Activated naive CD4-positive, alpha-beta T cell treated with Interleukin-2 at 50 U/mL for 16 hours (primary cell): ENCODE data around the gene PPP2R3B.
A peak's percentile ranks its signal among the peaks of the same experiment; 100 is the strongest.
"Not testable (repeated sequence)": the region's sequence is repeated elsewhere in the genome, so short reads cannot be mapped to it uniquely, and the experiment has no call there.

ENCODE experiments used
- DNase-seq: peaks from one replicate; pipeline ENCODE4 v3.0.0-alpha.2; 2020

The PPP2R3B gene

DNA sequence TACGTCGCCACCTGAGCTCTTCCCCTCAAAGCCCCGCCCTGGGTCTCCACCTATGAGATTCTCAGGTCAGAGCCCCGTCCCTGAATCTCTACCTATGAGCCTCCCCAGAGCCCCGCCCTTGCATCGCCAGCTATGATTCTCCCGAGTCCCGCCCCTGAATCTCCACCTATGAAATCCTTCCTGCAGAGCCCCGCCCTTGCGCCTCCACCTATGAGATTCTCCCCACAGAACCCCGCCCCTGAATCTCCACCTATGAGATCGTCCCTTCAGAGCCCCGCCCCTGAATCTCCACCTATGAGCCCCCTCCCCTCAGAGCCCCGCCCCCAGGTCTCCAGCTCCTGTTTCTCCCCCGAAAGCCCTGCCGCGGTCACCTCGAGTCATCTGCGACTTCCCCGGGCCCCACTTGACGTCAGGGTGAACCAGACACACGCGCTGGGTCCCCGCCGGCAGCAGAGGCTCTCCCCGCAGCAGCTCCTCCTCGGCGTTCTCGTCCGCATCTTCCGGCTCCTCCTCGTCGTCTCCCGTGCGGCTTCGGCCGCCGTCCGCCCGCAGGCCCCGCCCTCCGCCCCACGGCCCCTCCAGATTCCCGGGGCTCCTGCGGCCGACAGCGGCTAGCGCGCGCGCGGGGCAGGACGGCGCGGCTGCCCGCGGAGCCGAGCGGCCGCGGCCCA, 68.5 kb downstream of the PPP2R3B start:
- peak; percentile 98 for DNase-seq

DNA sequence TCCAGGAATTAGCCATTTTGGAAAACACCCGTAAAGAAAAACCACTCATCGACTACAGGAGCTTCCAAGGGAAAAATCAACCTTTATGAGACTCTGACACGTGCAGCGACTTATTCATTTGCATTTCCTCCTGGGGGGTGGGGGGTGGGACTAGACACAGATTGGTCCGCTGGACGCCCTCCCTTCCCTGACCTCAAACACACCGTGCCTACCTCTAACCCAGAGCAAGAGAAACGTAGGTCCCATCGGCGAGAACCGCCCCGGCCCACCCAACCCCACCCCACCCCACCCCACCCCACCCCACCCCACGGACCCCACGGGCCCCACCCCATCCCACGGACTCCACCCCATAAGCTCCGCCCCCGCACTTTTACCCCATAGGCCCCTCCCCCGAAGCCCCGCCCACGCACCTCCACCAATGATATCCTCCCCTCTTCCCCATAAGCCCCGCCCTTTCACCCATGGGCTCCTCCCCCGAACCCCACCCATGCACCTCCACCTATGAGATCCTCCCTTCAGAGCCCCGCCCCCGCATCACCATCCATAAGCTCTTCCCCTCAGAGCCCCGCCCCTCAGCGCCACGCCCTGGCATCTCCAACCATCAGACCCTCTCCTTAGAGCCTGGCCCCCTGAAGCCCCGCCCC, 69.2 kb downstream of the PPP2R3B start:
- DNase-seq: no peak

GRCh38 chrX:316351-317325, 70.1 kb downstream of the PPP2R3B start:
- DNase-seq: no peak

- DNase-seq: no peak
These were observed 71.7 kb downstream of the PPP2R3B start for GRCh38 chrX:314781-315595.

DNA sequence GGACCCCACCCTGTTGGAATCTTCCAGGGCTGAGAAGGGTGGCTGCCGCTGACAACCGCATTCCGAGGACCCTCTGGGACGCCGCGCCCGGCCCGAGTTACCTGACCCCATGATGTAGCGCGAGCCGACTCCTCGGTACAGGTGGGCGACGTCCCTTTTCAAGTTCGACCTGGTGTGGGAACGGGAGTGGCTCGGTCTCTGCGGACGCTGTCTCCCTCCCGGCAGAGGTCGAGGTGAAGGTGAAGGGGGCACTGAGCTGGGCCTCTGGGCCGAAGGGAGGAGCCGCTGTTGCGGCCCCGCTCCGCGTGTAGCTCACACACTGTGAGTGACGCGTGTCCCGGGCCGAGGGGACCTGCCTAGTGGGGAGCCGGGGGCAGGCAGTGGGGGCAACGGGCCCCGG, 72.7 kb downstream of the PPP2R3B start:
- DNase-seq: no peak

DNA sequence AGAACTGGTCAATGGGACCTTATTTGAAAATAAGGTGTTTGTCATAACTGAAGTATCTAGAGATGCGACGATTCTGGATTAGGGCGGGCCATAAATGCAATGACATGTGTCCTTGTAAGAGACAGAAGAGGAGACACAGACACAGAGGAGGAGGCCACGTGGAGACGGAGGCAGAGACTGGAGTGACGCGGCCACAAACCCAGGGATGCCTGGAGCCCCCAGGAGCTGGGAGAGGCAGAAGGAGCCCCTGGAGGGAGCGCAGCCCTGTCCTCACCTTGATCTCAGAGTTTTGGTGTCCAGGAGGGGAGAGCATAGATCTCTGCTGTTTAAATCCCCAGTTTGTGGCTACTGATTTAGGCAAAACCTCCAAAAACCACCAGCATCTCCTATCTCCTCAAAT, 73.2 kb downstream of the PPP2R3B start:
- no peak for DNase-seq

- no peak for DNase-seq
These were observed 73.9 kb downstream of the PPP2R3B start for GRCh38 chrX:312621-313331.

DNA sequence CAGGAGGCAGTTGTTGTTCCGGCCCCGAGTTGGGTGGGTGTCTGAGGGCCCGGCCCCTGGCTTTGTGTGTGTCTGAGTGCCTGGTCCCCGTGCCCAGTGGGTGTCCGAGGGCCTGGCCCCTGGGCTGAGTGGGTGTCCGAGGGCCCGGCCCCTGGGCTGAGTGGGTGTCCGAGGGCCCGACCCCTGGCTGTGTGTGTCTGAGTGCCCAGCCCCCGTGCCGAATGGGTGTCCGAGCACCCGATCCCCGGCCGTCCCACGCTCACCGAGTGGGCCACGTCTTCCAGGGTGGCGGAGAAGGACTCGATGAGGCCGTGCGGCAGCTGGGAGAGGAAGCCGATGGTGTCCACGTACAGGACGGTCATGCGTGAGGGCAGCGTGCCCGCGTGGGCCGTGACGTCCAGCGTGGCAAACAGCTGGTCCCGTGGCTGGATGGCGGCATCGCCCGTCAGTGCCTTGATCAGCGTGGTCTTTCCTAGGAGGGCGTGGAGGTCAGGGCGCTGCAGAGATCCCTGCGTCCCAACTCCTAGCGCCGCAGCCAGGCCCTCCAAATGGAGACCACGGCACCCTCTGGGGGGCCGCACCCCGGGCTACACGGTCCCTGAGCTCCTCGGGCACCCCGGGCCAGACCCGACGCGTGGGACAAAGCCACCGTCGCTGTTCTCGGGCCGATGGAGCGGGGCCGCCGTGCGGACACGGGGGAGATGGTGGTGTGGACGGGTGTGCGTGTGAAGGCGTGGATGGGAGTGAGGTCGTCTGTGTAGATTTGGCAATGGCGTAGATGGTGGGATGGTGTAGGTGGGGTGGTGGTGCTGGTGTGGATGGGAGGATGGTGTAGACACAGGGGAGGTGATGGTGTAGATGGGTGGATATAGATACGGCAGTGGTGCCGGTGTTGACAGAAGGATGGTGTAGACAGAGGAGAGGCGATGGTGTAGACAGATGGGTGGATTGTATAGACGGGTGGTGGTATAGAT, 75.3 kb downstream of the PPP2R3B start:
- no peak for DNase-seq

DNA sequence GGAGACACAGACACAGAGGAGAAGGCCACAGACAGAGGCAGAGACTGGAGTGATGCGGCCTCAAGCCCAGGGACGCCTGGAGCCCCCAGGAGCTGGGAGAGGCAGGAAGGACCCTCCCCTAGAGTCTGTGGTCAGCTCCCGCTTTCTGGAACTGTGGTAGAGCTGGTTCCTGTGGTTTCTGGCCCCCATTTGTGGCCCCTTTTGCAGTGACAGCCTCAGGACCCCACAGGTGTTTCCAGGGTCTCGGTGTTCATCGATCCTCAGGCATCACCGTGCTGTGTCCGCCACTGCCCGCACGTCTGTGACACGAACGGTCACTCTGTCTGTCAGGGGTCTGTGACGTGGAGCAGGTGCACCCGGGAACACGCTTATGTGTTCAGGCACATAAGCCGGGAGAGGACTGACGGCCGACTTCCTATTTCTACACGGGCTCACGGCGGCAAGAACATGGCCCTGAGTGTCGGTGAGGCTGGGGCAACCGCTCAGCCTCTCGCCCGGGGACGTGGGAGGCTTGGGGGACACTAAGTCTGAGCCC, 76.0 kb downstream of the PPP2R3B start:
- DNase-seq: no peak

- DNase-seq: no peak
These were observed 77.7 kb downstream of the PPP2R3B start for GRCh38 chrX:308821-309520.

DNA sequence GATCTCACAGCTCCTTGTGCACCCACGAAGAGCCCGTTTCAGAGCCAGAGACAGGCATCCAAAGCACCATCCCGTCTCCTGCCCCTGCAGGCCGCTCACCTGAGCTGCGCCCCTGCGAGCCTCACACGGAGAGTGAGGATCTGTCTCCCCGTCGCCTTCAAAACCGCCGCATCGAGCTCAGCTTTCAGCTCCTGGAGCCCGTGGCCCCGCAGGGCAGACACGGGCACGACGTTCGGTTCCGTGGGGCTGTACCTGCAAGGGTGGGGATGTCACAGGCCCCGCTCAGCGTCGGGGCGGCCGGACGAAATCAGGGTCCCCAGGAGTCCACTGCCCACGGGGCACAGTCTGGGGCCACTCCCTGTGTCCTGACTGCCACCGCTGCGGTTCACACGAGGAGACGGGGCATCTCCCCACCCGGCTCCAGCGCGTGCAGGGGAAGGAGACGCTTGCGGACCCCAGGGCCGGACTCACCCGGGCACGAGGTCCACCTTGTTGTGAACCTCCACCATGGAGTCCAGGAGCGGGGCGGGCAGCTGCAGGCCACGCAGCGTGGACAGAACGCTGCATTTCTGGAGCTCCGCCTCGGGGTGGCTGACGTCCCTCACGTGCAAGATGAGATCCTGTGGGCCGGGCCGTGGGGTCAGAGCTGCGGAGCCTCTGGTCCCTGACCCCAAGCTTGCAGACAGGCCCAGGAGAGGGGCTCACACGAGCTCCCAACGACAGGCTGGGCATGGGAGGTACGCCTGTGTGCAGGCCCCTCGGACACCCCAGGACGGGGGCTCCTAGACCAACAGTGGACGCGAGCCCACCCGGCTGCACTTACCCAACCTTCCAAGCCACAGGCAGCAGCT, 79.2 kb downstream of the PPP2R3B start:
- DNase-seq: no peak

- DNase-seq: not testable (repeated sequence)
These were observed 80.0 kb downstream of the PPP2R3B start for GRCh38 chrX:306614-307251.

DNA sequence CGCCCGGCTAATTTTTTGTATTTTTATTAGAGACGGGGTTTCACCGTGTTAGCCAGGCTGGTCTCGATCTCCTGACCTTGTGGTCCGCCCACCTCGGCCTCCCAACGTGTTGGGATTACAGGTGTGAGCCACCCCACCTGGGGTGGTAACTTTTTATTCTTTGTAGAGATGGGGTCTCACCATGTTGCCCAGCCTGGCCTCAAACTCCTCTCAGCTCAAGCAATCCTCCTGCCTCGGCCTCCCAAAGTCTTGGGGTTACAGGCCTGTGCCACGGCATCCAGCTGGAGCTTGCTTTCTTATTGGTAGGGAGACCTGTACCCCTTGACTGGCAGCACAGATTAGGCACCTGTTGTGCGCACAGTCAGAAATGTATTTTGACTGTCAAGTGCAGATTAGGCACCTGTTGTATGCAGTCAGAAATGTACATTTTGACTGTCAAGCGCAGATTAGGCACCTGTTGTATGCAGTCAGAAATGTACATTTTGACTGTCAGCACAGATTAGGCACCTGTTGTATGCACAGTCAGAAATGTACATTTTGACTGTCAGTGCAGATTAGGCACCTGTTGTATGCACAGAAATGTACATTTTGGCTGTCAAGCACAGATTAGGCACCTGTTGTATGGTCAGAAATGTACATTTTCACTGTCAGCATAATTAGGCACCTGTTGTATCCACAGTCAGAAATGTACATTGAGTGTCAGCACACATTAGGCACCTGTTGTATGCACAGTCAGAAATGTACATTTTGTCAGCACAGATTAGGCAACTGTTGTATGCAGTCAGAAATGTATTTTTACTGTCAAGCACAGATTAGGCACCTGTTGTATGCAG, 80.7 kb downstream of the PPP2R3B start:
- not testable (repeated sequence) for DNase-seq

DNA sequence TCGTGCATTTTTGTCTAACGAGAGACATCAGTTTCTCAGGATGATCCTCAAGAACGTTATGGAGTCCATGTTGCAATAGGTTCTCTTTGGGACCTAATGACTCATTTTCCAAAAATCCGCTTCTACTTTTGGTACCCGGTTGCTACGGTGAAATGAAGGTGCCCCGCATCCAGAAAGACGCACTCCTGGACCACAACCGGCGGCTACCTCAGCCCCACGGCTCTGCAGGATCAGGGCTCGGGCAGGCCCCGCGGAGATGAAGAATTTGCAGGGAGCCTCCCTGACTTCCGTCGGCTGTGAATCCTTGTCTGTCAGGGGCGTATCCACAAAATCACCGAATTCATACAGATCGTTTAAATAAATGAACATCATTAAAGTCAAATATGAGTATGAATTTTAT, 83.7 kb downstream of the PPP2R3B start:
- no peak for DNase-seq

- no peak for DNase-seq
These were observed 86.4 kb downstream of the PPP2R3B start for GRCh38 chrX:300334-300733.

DNA sequence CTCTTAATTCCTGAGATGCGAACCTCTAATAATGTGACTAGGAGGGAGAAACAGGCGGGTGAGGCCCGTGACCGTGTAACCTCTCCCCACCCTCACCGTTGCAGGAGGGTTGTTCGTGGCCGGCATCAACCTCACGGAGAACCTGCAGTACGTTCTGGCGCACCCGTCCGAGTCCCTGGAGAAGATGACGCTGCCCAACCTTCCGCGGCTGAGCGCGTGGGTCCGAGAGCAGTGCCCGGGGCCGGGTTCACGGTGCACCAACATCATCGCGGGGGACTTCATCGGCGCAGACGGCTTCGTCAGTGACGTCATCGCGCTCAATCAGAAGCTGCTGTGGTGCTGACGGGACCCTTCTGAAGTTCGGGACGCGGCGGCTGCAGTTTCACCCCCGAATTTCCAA, 87.7 kb downstream of the PPP2R3B start:
- no peak for DNase-seq

DNA sequence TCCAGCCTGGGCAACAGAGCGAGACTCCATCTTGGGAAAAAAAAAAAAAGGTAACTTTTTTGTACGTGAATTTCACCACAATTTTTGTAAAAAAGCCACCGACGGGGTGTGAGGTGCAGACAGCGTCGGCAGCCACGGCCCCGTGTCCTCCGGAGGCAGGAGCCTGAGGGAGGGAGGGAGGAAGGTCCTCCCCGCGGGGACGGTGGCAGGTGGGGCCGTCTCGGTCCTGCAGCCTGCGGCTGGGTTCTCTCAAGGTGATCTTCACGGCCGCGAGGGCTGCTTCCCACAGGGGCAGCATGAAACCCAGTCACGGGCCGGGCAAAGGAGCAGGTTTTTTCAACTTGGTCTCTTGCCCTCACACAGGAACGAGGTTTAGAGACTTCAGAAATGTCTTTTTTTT, 91.6 kb downstream of the PPP2R3B start:
- DNase-seq: no peak
